GM23338 (cell line): Measurements from ENCODE around the gene CLDN15. TPM values are rescaled to one million over a fixed set of nuclear protein-coding genes. Genes with fewer than 3 reads are reported as not detected.
A peak's percentile ranks its signal among the peaks of the same experiment; 100 is the strongest.

Experiments used
- ATAC-seq: fragments of 200-7000 bp; cut with Tn5 transposase; 3 replicates; pipeline ENCODE4 v1.9.1; 2020
- DNase-seq: peaks from one replicate; pipeline ENCODE4 v3.0.0-alpha.2; 2015; ENCODE audit warnings: low spot score
- H2AFZ ChIP-seq: fragments of 200-600 bp; sonication (generic); 2 replicates; pipeline ENCODE4 v1.8.0; 2016; ENCODE audit warnings: antibody characterized with exemption, mild to moderate bottlenecking, moderate library complexity
- H3F3A ChIP-seq: fragments of 200-600 bp; sonication (generic); replicated peaks from 2 replicates; pipeline ENCODE4 v1.8.0; 2017; ENCODE audit warnings: antibody characterized with exemption, mixed run types, low read depth
- H3K27ac ChIP-seq: fragments of 200-600 bp; sonication (generic); 2 replicates; pipeline ENCODE4 v1.6.1; 2016; ENCODE audit warnings: low read depth
- H3K27me3 ChIP-seq: fragments of 200-600 bp; sonication (generic); 2 replicates; pipeline ENCODE4 v1.8.0; 2016; ENCODE audit warnings: mild to moderate bottlenecking, mixed run types, moderate library complexity; ENCODE audit not compliant: insufficient read depth
- H3K36me3 ChIP-seq: fragments of 200-600 bp; sonication (generic); 2 replicates; pipeline ENCODE4 v1.8.0; 2016; ENCODE audit warnings: mild to moderate bottlenecking; ENCODE audit not compliant: insufficient read depth
- H3K4me1 ChIP-seq: fragments of 200-600 bp; sonication (generic); 2 replicates; pipeline ENCODE4 v1.8.0; 2016; ENCODE audit warnings: mild to moderate bottlenecking, moderate library complexity; ENCODE audit not compliant: insufficient read depth
- H3K4me2 ChIP-seq: fragments of 200-600 bp; sonication (generic); 2 replicates; pipeline ENCODE4 v1.7.1; 2017; ENCODE audit warnings: mixed run types
- H3K4me3 ChIP-seq: fragments of 200-600 bp; sonication (generic); 2 replicates; pipeline ENCODE4 v1.6.1; 2016; ENCODE audit warnings: mixed run types
- H3K79me2 ChIP-seq: fragments of 200-600 bp; sonication (generic); replicated peaks from 2 replicates; pipeline ENCODE4 v1.8.0; 2017; ENCODE audit warnings: mild to moderate bottlenecking; ENCODE audit not compliant: insufficient read depth
- H3K9me2 ChIP-seq: fragments of 200-600 bp; sonication (generic); 2 replicates; pipeline ENCODE4 v1.8.0; 2017; ENCODE audit not compliant: insufficient read depth
- H4K20me1 ChIP-seq: fragments of 200-600 bp; sonication (generic); replicated peaks from 2 replicates; pipeline ENCODE4 v1.8.0; 2017; ENCODE audit warnings: mild to moderate bottlenecking; ENCODE audit not compliant: insufficient read depth
- H3K27ac Mint-ChIP-seq: 2 replicates; pipeline ENCODE4 v1.8.0; 2020; ENCODE audit warnings: inconsistent platforms, mild to moderate bottlenecking, moderate library complexity, mixed read lengths
- H3K27me3 Mint-ChIP-seq: 3 replicates; pipeline ENCODE4 v1.8.0; 2022; ENCODE audit warnings: low read depth, mild to moderate bottlenecking, moderate library complexity, mixed read lengths, inconsistent platforms; ENCODE audit not compliant: insufficient read depth, poor library complexity
- H3K36me3 Mint-ChIP-seq: 3 replicates; pipeline ENCODE4 v1.8.0; 2021; ENCODE audit warnings: low read depth, mild to moderate bottlenecking, inconsistent platforms, moderate library complexity, mixed read lengths
- H3K4me1 Mint-ChIP-seq: 3 replicates; pipeline ENCODE4 v1.8.0; 2020; ENCODE audit warnings: mild to moderate bottlenecking, inconsistent platforms, mixed read lengths
- H3K4me3 Mint-ChIP-seq: 3 replicates; pipeline ENCODE4 v1.8.0; 2021; ENCODE audit warnings: moderate library complexity, mild to moderate bottlenecking, inconsistent platforms, mixed read lengths
- H3K9me3 Mint-ChIP-seq: 3 replicates; pipeline ENCODE4 v1.8.0; 2020; ENCODE audit warnings: moderate library complexity, mild to moderate bottlenecking, inconsistent platforms, mixed read lengths
- ETS1 ChIP-seq: IDR thresholded peaks from 2 replicates; pipeline ENCODE4 v1.6.1; 2016; ENCODE audit warnings: antibody characterized with exemption
- EZH2phosphoT487 ChIP-seq: fragments of 200-600 bp; sonication (generic); IDR thresholded peaks from one replicate; pipeline ENCODE4 v1.8.1; 2018; ENCODE audit warnings: antibody characterized with exemption; ENCODE audit not compliant: unreplicated experiment
- JUNB ChIP-seq: IDR thresholded peaks from one replicate; pipeline ENCODE4 v1.6.1; 2016; ENCODE audit warnings: antibody characterized with exemption; ENCODE audit not compliant: unreplicated experiment
- POLR2AphosphoS5 ChIP-seq: IDR thresholded peaks from 2 replicates; pipeline ENCODE4 v1.6.1; 2016; ENCODE audit warnings: antibody characterized with exemption, low read depth
- ZNF114 ChIP-seq: fragments of 250-450 bp; sonication (Bioruptor Pico); IDR thresholded peaks from 2 replicates; pipeline ENCODE4 v1.5.0; 2020; ENCODE audit warnings: mild to moderate bottlenecking, moderate library complexity
- ZNF331 ChIP-seq: fragments of 250-450 bp; sonication (Bioruptor Pico); IDR thresholded peaks from 2 replicates; pipeline ENCODE4 v1.5.0; 2020; ENCODE audit warnings: low read depth, mild to moderate bottlenecking, moderate library complexity
- ZNF462 ChIP-seq: fragments of 250-450 bp; sonication (Bioruptor Pico); IDR thresholded peaks from 2 replicates; pipeline ENCODE4 v1.5.0; 2020; ENCODE audit warnings: mild to moderate bottlenecking, moderate library complexity
- polyA plus RNA-seq: library from polyadenylated mRNA; unstranded; fragments of >200 nt; fragmentation: Nextera tagmentation; extraction: Ambion mirVana; gene quantifications from 2 replicates; pipeline ENCODE4 v1.2.1, GENCODE V29; 2016
- total RNA-seq: library from RNA; depleted of rRNA; stranded (reverse); fragments of >200 nt; shearing (Covaris generic); gene quantifications from 2 replicates; pipeline ENCODE4 v1.2.3, GENCODE V29; 2014
- TF ChIP-seq, protein P1 (sequence below), 2 experiments: fragments of 200-600 bp in 1 of 2; sonication (generic) in 1 of 2; conservative IDR thresholded peaks; 2 replicates each; pipeline versions ENCODE4 v1.5.1 to v1.6.1; 2016 to 2017; ENCODE audit warnings: antibody characterized with exemption in 2 of 2, low read depth in 2 of 2, mild to moderate bottlenecking in 2 of 2, moderate library complexity in 1 of 2

CLDN15 gene
- total and polyA plus RNA-seq, 2 experiments from 2014 or later: 3.6 to 4.1 TPM

DNA sequence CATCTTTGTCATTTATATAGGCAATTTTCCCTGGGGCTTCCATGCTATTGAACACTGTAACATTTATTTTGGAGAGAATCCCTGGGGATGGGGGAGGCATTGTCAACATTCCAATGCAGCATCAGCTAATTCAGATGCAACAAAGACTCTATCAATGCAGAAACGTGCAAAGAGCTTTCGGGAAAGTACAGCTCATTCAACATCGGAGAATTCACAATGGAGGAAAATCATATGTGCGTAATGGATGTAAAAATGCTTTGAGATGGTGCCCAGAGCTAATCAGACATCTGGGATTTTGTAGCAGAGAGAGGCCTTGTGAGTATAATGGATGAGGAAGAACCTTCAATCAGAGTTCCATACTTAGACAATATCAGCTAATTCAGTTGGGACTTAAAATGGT is 35.6 kb upstream of the CLDN15 start:
- Histone ChIP-seq H3F3A (0 out of 2 replicates have a peak, but pooled peaks cover 2% of the 10 kb centered on the region), H3K4me2 (peak overlapping the region; percentile 31; the same call in 1 of the 2 replicates), H3K4me1 (peaks cover 16% of the 10 kb centered on the region), H3K27ac (peak overlapping the region; percentile 21; the same call in 1 of the 2 replicates), H4K20me1 (no peaks in the 10 kb centered on the region), H3K79me2 (no peaks in the 10 kb centered on the region), H3K27me3 (no peaks in the 10 kb centered on the region), H3K9me2 (no peaks in the 10 kb centered on the region; the same call in 1 of the 2 replicates), H3K36me3 (no peaks in the 10 kb centered on the region), H2AFZ (no peak overlapping the region), H3K4me3 (no peak overlapping the region)
- Mint-ChIP-seq H3K27me3 (peaks cover 13% of the 10 kb centered on the region), H3K4me3 (peak overlapping the region; percentile 0; the same call in 1 of the 3 replicates), H3K27ac (0 out of 2 replicates have a peak overlapping the region, but pooled peaks have one; percentile 18), H3K9me3 (peaks cover 4% of the 10 kb centered on the region; the same call in 2 of the 3 replicates), H3K4me1 (peaks cover 14% of the 10 kb centered on the region), H3K36me3 (peaks cover 10% of the 10 kb centered on the region)
- DNase-seq: peak; percentile 59
- peak; percentile 69 for ATAC-seq
- TF ChIP-seq ZNF462 (no peak), EZH2phosphoT487 (no peak), ZNF114 (CRISPR knock-in tag) (no peak), POLR2AphosphoS5 (no peak), ZNF331 (CRISPR knock-in tag) (no peak), ETS1 (no peak), JUNB (no peak)
- TF ChIP-seq, protein P1, sequence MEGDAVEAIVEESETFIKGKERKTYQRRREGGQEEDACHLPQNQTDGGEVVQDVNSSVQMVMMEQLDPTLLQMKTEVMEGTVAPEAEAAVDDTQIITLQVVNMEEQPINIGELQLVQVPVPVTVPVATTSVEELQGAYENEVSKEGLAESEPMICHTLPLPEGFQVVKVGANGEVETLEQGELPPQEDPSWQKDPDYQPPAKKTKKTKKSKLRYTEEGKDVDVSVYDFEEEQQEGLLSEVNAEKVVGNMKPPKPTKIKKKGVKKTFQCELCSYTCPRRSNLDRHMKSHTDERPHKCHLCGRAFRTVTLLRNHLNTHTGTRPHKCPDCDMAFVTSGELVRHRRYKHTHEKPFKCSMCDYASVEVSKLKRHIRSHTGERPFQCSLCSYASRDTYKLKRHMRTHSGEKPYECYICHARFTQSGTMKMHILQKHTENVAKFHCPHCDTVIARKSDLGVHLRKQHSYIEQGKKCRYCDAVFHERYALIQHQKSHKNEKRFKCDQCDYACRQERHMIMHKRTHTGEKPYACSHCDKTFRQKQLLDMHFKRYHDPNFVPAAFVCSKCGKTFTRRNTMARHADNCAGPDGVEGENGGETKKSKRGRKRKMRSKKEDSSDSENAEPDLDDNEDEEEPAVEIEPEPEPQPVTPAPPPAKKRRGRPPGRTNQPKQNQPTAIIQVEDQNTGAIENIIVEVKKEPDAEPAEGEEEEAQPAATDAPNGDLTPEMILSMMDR (conservative IDR thresholded peaks at IDR 0.05; ENCODE audit: low read depth in 2 of 2): no peak
